ENCODE results near the gene C5AR1. TPM values are rescaled to one million over a fixed set of nuclear protein-coding genes. Genes with fewer than 3 reads are reported as not detected.
A peak's percentile ranks its signal among the peaks of the same experiment; 100 is the strongest.
"Not testable (repeated sequence)": the region's sequence is repeated elsewhere in the genome, so short reads cannot be mapped to it uniquely, and the experiment has no call there.

The C5AR1 gene
- total RNA-seq, 4 donors from 2014 or later: 5.0 to 34.5 (median 12.7) TPM

DNA sequence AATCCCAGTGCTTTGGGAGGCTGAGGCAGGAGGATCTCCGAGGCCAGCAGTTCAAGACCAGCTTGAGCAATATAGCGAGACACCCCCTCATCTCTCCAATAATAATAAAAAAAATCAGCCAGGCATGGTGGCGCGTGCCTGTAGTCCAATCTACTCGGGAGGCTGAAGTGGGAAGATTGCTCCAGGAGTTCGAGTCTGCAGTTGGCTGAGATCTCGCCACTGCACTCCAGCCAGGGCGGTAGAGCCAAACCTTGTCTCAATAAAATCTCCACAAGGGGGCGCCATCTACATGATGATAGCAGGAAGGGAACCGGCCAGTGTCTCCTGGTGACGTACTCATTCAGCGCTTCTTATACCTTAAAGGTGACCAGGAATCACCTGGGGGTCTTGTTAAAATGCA, 13.6 kb upstream of the C5AR1 start:
- Histone ChIP-seq H3K9me3 (no peaks in the 10 kb centered on the region), H3K36me3 (peaks cover 0 to 18% (median 0%) of the 10 kb centered on the region in 3 donors), H3K4me1 (no peaks in the 10 kb centered on the region), H3K27me3 (no peaks in the 10 kb centered on the region), H3K4me3 (no peak overlapping the region), H3K27ac (no peak overlapping the region)
- TF ChIP-seq EP300 (IDR thresholded peaks at IDR 0.05): no peak
- no peak for TF ChIP-seq POLR2A (IDR thresholded peaks at IDR 0.05)
- TF ChIP-seq, protein P1, sequence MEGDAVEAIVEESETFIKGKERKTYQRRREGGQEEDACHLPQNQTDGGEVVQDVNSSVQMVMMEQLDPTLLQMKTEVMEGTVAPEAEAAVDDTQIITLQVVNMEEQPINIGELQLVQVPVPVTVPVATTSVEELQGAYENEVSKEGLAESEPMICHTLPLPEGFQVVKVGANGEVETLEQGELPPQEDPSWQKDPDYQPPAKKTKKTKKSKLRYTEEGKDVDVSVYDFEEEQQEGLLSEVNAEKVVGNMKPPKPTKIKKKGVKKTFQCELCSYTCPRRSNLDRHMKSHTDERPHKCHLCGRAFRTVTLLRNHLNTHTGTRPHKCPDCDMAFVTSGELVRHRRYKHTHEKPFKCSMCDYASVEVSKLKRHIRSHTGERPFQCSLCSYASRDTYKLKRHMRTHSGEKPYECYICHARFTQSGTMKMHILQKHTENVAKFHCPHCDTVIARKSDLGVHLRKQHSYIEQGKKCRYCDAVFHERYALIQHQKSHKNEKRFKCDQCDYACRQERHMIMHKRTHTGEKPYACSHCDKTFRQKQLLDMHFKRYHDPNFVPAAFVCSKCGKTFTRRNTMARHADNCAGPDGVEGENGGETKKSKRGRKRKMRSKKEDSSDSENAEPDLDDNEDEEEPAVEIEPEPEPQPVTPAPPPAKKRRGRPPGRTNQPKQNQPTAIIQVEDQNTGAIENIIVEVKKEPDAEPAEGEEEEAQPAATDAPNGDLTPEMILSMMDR (IDR thresholded peaks at IDR 0.05): peak; percentile 60 to 80 (median 70)
- WGBS, 2 donors: 29 to 34% methylated on average over 10 to 12 of the region's 12 CpGs
- peak; percentile 56 to 99 for DNase-seq (ENCODE audit: low spot score in 2 of 2)

GRCh38 chr19:47300867-47301266, 8.8 kb upstream of the C5AR1 start:
- H3K36me3 ChIP-seq; DNase-seq (ENCODE audit: low spot score in 2 of 2); H3K4me3 ChIP-seq; H3K9me3 ChIP-seq; H3K27ac ChIP-seq; H3K27me3 ChIP-seq; H3K4me1 ChIP-seq: not testable (repeated sequence)
- WGBS, 2 donors: 91% methylated on average over 14 of the region's 14 CpGs

DNA sequence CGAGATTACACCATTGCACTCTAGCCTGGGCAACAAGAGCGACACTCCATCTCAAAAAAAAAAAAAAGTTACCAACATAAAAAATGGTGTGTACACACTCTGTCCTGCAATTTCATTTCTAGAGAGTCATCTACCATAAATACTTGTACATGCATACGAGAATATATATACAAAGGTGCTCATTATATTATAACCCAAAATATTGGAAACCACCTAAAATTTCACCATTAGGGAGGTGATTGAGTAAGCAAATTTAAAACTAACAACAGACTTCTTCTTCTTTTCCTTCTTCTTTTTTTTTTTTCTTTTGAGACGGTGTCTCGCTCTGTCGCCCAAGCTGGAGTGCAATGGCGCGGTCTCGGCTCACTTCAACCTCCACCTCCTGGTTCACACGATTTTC, 7.4 kb upstream of the C5AR1 start:
- 88 to 95% methylated on average over 10 of the region's 10 CpGs for WGBS, 2 donors
- Histone ChIP-seq H3K36me3 (no peaks in the 10 kb centered on the region), H3K27me3 (no peaks in the 10 kb centered on the region), H3K4me3 (no peak overlapping the region), H3K27ac (no peak overlapping the region), H3K4me1 (peaks cover 0 to 10% (median 4%) of the 10 kb centered on the region in 4 donors), H3K9me3 (no peaks in the 10 kb centered on the region)
- DNase-seq (ENCODE audit: low spot score in 2 of 2): no peak
- no peak for TF ChIP-seq POLR2A (IDR thresholded peaks at IDR 0.05)
- no peak for TF ChIP-seq EP300 (IDR thresholded peaks at IDR 0.05)
- TF ChIP-seq, protein P1 (IDR thresholded peaks at IDR 0.05): no peak

- no peak overlapping the region for H3K4me3 ChIP-seq
- no peaks in the 10 kb centered on the region for H3K36me3 ChIP-seq
- H3K27ac ChIP-seq: no peak overlapping the region
- H3K4me1 ChIP-seq: peaks cover 0 to 12% (median 4%) of the 10 kb centered on the region in 4 donors
- WGBS, 2 donors: 82 to 84% methylated on average over 6 of the region's 6 CpGs
- no peaks in the 10 kb centered on the region for H3K9me3 ChIP-seq
- TF ChIP-seq EP300 (IDR thresholded peaks at IDR 0.05) (no peak), POLR2A (IDR thresholded peaks at IDR 0.05) (no peak)
- TF ChIP-seq, protein P1 (IDR thresholded peaks at IDR 0.05): no peak
- H3K27me3 ChIP-seq: no peaks in the 10 kb centered on the region
- DNase-seq (ENCODE audit: low spot score in 2 of 2): no peak
These were observed 5.7 kb upstream of the C5AR1 start for GRCh38 chr19:47303966-47304365.

GRCh38 chr19:47305309-47305751, 4.3 kb upstream of the C5AR1 start:
- no peaks in the 10 kb centered on the region for H3K27me3 ChIP-seq
- peaks cover 0 to 15% (median 4%) of the 10 kb centered on the region in 4 donors for H3K4me1 ChIP-seq
- no peaks in the 10 kb centered on the region for H3K36me3 ChIP-seq
- peak; percentile 65 to 77 for DNase-seq (ENCODE audit: low spot score in 2 of 2)
- no peak overlapping the region for H3K4me3 ChIP-seq
- no peaks in the 10 kb centered on the region for H3K9me3 ChIP-seq
- TF ChIP-seq EP300 (IDR thresholded peaks at IDR 0.05) (peak in 1 of 2 donors; percentile 70), POLR2A (IDR thresholded peaks at IDR 0.05) (no peak)
- TF ChIP-seq, protein P1 (IDR thresholded peaks at IDR 0.05): peak; percentile 70 to 92 (median 82)
- 7 to 8% methylated on average over 14 of the region's 14 CpGs for WGBS, 2 donors
- H3K27ac ChIP-seq: no peak overlapping the region

DNA sequence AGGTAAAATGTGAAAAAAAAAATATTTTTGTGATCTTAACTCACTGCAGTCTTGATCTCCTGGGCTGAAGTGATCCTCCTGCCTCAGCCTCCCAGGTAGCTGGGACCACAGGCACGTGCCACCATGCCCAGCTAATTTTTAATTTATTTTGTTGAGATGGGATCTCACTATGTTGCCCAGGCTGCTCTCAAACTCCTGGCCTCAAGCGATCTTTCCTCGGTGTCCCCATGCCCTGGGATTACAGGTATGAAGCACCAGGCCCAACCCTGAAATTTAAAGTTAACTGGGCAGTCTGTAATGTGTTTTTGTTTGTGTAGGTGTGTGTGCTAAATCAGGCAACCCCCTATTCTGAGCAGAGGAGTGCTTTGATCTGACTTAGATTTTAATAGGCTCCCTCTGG, 3.4 kb upstream of the C5AR1 start:
- Histone ChIP-seq H3K9me3 (no peaks in the 10 kb centered on the region), H3K27ac (no peak overlapping the region), H3K4me1 (peaks cover 0 to 15% (median 4%) of the 10 kb centered on the region in 4 donors), H3K4me3 (no peak overlapping the region), H3K36me3 (no peaks in the 10 kb centered on the region), H3K27me3 (no peaks in the 10 kb centered on the region)
- 87 to 98% methylated on average over 3 of the region's 3 CpGs for WGBS, 2 donors
- TF ChIP-seq EP300 (IDR thresholded peaks at IDR 0.05) (no peak), POLR2A (IDR thresholded peaks at IDR 0.05) (no peak)
- TF ChIP-seq, protein P1 (IDR thresholded peaks at IDR 0.05): no peak
- DNase-seq (ENCODE audit: low spot score in 2 of 2): no peak
